AG09319 (cell line): Measurements from ENCODE around the gene HGD.
"Not testable (repeated sequence)": the region's sequence is repeated elsewhere in the genome, so short reads cannot be mapped to it uniquely, and the experiment has no call there.

Experiments
- DNase-seq: peaks from one replicate; pipeline ENCODE4 v3.0.0-alpha.2; 2010; ENCODE audit warnings: low read depth; ENCODE audit errors: extremely low read depth
- CTCF ChIP-seq: IDR thresholded peaks from 2 replicates; pipeline ENCODE4 v1.5.1; 2011; ENCODE audit warnings: low read depth, mild to moderate bottlenecking, inconsistent platforms, low read length, moderate library complexity

The HGD gene

DNA sequence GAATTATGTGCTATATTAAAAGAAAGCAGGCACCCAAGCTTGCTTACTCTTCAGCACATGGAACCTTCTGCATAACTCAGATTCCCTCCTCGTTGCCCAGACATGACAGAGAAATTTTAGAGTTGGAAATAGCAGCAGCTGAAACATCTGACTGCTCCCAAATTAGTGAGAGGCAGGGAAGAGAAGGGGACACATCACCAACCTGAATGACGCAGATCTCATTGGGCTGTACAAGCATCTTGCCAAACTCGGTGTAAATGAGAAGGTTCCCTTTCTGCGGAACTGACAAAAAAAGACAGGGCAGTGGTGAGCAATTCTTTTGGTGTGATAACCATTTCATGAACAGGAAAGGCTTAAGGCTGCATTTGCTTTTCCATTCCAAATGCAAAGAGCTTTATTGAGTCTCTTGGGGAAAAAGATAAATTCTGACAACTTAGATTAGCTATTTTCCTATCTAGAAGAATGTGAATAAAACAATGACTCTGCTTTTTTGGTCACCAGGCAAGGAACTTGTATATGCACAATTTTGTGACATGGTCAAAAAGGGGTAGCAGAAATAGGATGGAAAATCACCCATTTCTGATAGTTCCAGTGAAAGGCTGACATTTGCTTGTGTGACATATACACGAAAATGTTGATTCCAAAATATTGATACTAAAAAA is 35.1 kb downstream of the HGD start:
- no peak for TF ChIP-seq CTCF
- DNase-seq: no peak

DNA sequence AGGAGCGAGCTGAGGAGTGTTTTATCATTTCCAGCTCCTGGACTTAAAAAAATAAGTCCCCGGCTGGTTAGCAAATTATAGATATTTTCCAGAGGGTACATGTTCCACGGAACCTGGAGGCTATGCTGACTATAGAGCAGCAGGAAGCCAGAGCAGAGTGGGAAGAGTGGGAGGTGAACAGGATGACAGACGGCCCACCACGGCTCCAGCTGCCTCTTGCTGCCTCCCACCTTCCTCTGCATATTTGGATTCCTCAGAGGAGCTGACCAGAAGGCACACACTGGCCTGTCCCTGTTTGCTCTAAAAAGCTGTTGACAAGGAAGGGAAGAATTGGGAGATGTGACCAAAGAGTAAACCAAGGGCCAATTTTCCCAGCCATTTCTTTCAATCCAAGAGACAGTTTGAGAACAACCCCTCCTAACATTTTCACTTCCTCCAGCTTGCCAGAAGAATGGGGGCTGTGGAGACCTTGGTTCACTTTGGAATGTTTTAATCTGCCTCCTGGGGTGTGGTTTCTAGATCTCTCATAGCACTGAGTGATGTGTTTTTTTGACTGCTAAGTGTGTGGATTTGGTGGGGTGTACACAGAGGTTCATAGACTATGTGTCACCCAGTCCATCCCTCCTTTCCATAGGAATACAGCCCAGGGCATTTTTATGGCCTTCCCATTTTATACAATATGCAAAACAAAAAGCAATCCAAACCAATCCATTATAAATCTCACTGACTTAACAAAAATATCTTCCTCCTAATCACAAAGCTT is 36.8 kb downstream of the HGD start:
- DNase-seq: no peak
- no peak for TF ChIP-seq CTCF

DNA sequence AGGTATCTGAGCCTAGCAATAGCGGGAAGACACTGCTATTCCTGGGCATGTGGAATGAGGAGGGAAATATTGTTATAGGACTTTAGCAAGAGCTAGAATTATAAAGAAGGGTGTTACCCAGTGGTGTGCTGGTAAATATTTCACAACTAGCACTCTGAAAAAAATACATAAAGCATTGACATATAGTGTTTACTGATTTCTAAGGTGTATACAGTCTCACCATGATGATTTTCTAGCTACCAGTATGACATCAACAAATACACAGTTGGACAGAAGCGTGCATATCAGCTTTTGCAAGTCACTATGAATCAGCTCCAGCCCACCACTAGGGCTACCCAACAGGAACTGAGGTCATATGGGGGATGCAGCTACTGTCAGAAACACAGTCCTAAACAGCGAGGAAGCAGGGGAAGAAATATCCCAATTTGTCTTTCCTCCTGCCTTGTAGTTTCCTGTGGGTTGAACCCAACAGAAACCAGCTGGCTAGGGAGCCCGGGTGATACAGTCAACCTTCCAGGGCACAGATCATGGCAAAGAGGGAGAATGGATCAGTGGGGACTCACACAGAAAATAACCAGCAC is 39.6 kb downstream of the HGD start:
- TF ChIP-seq CTCF: no peak
- no peak for DNase-seq

GRCh38 chr3:120641696-120642246 is 40.3 kb downstream of the HGD start:
- TF ChIP-seq CTCF: no peak
- DNase-seq: no peak

- DNase-seq: no peak
- TF ChIP-seq CTCF: no peak
Observed at GRCh38 chr3:120640231-120640630, 41.8 kb downstream of the HGD start.

DNA sequence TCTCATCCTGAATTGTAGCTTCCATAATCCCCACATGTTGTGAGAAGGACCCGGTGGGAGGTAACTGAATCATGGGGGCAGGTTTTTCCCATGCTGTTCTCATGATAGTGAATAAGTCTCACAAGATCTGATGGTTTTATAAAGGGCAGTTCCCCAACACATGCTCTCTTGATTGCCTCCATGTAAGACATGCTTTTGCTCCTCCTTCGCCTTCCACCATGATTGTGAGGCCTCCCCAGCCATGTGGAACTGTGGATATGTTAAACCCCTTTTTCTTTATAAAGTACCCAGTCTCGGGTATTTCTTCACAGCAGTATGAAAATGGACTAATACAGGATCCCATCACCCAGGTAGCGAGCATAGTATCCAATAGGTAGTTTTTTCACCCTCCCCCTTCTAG is 43.2 kb downstream of the HGD start:
- DNase-seq: not testable (repeated sequence)

GRCh38 chr3:120637851-120638559 is 44.0 kb downstream of the HGD start:
- no peak for TF ChIP-seq CTCF
- DNase-seq: no peak
